ENCODE measurements around the gene THAP11. TPM values are rescaled to one million over a fixed set of nuclear protein-coding genes. Genes with fewer than 3 reads are reported as not detected.

THAP11 gene
- total and polyA plus RNA-seq, 2 of the 13 experiments (the other 11 are each of a cell fraction or from before 2014, with no cell fraction given) = 44.2 to 53.4 TPM

DNA sequence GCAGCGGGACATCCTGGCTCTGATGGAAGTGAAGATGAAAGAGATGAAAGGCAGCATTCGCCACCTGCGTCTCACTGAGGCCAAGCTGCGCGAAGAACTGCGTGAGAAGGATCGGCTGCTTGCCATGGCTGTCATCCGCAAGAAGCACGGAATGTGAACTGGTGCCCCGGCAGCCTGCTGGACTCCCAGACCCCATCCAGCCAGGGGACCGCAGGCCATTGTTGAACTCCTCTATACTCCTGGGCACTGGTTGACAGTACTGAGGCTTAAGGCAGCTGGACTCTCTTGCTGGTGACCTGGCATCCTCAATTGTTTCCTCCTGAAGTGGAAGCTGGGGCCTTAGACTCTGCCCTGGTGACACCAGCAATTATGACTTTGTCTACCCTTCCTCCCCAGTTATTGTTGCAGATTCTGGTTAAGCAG, 1.2 kb downstream of the THAP11 start (continued):
- TF ChIP-seq DNMT3B (CRISPR knock-in tag; conservative IDR thresholded peaks at IDR 0.05) = no peak
- 0 out of 2 replicates have a peak, but pooled peaks have one; percentile 0 for TF ChIP-seq PHF21A (CRISPR knock-in tag; IDR thresholded peaks at IDR 0.05)
- TF ChIP-seq, protein P1, sequence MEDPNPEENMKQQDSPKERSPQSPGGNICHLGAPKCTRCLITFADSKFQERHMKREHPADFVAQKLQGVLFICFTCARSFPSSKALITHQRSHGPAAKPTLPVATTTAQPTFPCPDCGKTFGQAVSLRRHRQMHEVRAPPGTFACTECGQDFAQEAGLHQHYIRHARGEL (CRISPR knock-in tag; IDR thresholded peaks at IDR 0.05) = no peak
- TF ChIP-seq HMG20B (CRISPR knock-in tag; conservative IDR thresholded peaks at IDR 0.05) = no peak
- TF ChIP-seq, protein P2, sequence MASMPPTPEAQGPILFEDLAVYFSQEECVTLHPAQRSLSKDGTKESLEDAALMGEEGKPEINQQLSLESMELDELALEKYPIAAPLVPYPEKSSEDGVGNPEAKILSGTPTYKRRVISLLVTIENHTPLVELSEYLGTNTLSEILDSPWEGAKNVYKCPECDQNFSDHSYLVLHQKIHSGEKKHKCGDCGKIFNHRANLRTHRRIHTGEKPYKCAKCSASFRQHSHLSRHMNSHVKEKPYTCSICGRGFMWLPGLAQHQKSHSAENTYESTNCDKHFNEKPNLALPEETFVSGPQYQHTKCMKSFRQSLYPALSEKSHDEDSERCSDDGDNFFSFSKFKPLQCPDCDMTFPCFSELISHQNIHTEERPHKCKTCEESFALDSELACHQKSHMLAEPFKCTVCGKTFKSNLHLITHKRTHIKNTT (CRISPR knock-in tag; IDR thresholded peaks at IDR 0.05) = no peak
- TF ChIP-seq, protein P3, sequence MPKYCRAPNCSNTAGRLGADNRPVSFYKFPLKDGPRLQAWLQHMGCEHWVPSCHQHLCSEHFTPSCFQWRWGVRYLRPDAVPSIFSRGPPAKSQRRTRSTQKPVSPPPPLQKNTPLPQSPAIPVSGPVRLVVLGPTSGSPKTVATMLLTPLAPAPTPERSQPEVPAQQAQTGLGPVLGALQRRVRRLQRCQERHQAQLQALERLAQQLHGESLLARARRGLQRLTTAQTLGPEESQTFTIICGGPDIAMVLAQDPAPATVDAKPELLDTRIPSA (CRISPR knock-in tag; IDR thresholded peaks at IDR 0.05; ENCODE audit: borderline replicate concordance) = no peak
- no peak for TF ChIP-seq ZNF749 (CRISPR knock-in tag; IDR thresholded peaks at IDR 0.05; ENCODE audit: borderline replicate concordance)
- TF ChIP-seq, protein P4, sequence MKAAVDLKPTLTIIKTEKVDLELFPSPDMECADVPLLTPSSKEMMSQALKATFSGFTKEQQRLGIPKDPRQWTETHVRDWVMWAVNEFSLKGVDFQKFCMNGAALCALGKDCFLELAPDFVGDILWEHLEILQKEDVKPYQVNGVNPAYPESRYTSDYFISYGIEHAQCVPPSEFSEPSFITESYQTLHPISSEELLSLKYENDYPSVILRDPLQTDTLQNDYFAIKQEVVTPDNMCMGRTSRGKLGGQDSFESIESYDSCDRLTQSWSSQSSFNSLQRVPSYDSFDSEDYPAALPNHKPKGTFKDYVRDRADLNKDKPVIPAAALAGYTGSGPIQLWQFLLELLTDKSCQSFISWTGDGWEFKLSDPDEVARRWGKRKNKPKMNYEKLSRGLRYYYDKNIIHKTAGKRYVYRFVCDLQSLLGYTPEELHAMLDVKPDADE (CRISPR knock-in tag; IDR thresholded peaks at IDR 0.05) = no peak
- no peak for TF ChIP-seq ZNF329 (CRISPR knock-in tag; IDR thresholded peaks at IDR 0.05; ENCODE audit: low read depth)
- TF ChIP-seq, protein P5, sequence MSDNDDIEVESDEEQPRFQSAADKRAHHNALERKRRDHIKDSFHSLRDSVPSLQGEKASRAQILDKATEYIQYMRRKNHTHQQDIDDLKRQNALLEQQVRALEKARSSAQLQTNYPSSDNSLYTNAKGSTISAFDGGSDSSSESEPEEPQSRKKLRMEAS (IDR thresholded peaks at IDR 0.05) = no peak; the same call in 1 of the 2 replicates
- no peak for TF ChIP-seq ZNF101 (CRISPR knock-in tag; IDR thresholded peaks at IDR 0.05; ENCODE audit: borderline replicate concordance, low read depth)
- TF ChIP-seq JARID2 (CRISPR knock-in tag; IDR thresholded peaks at IDR 0.05; ENCODE audit: insufficient replicate concordance) = no peak
- no peak for TF ChIP-seq GATA4 (IDR thresholded peaks at IDR 0.05; ENCODE audit: borderline replicate concordance, low read depth)
- peak; percentile 0; the same call in 1 of the 2 replicates for TF ChIP-seq ZNF589 (CRISPR knock-in tag; conservative IDR thresholded peaks at IDR 0.05)
- no peak; the same call in 1 of the 2 replicates for TF ChIP-seq ZNF772 (CRISPR knock-in tag; IDR thresholded peaks at IDR 0.05)
- no peak for TF ChIP-seq STAT5B (CRISPR knock-in tag; IDR thresholded peaks at IDR 0.05)
- no peak for TF ChIP-seq ZNF709 (CRISPR knock-in tag; IDR thresholded peaks at IDR 0.05)
- TF ChIP-seq ZFP82 (CRISPR knock-in tag; IDR thresholded peaks at IDR 0.05; ENCODE audit: borderline replicate concordance) = no peak
- TF ChIP-seq ZNF225 (CRISPR knock-in tag; IDR thresholded peaks at IDR 0.05) = 0 out of 2 replicates have a peak, but pooled peaks have one; percentile 2
- TF ChIP-seq ZNF468 (CRISPR knock-in tag; IDR thresholded peaks at IDR 0.05) = no peak
- TF ChIP-seq ZMYM3 (CRISPR knock-in tag; IDR thresholded peaks at IDR 0.05) = no peak
- no peak for TF ChIP-seq KLF9 (CRISPR knock-in tag; IDR thresholded peaks at IDR 0.05; ENCODE audit: low read depth)
- TF ChIP-seq RXRA (CRISPR knock-in tag; IDR thresholded peaks at IDR 0.05) = no peak
- no peak for TF ChIP-seq ZNF510 (CRISPR knock-in tag; IDR thresholded peaks at IDR 0.05; ENCODE audit: low read depth)
- no peak for TF ChIP-seq FLYWCH1 (CRISPR knock-in tag; IDR thresholded peaks at IDR 0.05)
- peak; percentile 12; the same call in 1 of the 2 replicates for TF ChIP-seq MTA1 (CRISPR knock-in tag; IDR thresholded peaks at IDR 0.05; ENCODE audit: borderline replicate concordance)
- TF ChIP-seq, protein P6, sequence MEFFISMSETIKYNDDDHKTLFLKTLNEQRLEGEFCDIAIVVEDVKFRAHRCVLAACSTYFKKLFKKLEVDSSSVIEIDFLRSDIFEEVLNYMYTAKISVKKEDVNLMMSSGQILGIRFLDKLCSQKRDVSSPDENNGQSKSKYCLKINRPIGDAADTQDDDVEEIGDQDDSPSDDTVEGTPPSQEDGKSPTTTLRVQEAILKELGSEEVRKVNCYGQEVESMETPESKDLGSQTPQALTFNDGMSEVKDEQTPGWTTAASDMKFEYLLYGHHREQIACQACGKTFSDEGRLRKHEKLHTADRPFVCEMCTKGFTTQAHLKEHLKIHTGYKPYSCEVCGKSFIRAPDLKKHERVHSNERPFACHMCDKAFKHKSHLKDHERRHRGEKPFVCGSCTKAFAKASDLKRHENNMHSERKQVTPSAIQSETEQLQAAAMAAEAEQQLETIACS (CRISPR knock-in tag; IDR thresholded peaks at IDR 0.05) = no peak
- TF ChIP-seq SNRNP70 (IDR thresholded peaks at IDR 0.05; ENCODE audit: low read depth, low read length) = no peak
- TF ChIP-seq GZF1 (CRISPR knock-in tag; IDR thresholded peaks at IDR 0.05) = no peak

All from HepG2 (cell line).